Mesendoderm (in vitro differentiated cells): ENCODE results near the gene SIRT7.

Experiments used
- DNase-seq: peaks from one replicate; pipeline ENCODE4 v3.0.0; 2013
- H2AK5ac ChIP-seq: 2 replicates; pipeline ENCODE4 v1.6.1; 2013; ENCODE audit warnings: low read length, inconsistent platforms
- H2BK120ac ChIP-seq: 2 replicates; pipeline ENCODE4 v1.6.1; 2013; ENCODE audit warnings: low read depth, mild to moderate bottlenecking, low read length, moderate library complexity, mixed read lengths
- H2BK15ac ChIP-seq: replicated peaks from 2 replicates; pipeline ENCODE4 v1.6.1; 2013; ENCODE audit warnings: low read depth, mild to moderate bottlenecking, moderate library complexity
- H2BK5ac ChIP-seq: 2 replicates; pipeline ENCODE4 v1.6.1; 2013; ENCODE audit warnings: low read length, inconsistent platforms
- H3K18ac ChIP-seq: 2 replicates; pipeline ENCODE4 v1.6.1; 2013; ENCODE audit warnings: mild to moderate bottlenecking, low read length, mixed read lengths
- H3K23ac ChIP-seq: one replicate; pipeline ENCODE4 v1.6.1; 2013; ENCODE audit warnings: low read length
- H3K27ac ChIP-seq: 2 replicates; pipeline ENCODE4 v1.5.1; 2013; ENCODE audit warnings: low read depth, mild to moderate bottlenecking, inconsistent platforms, low read length, moderate library complexity
- H3K27me3 ChIP-seq: 2 replicates; pipeline ENCODE4 v1.6.1; 2013; ENCODE audit warnings: low read length, control low read depth, mild to moderate bottlenecking, inconsistent platforms; ENCODE audit not compliant: insufficient read depth, poor library complexity
- H3K36me3 ChIP-seq: 2 replicates; pipeline ENCODE4 v1.6.1; 2013; ENCODE audit warnings: low read length, inconsistent platforms; ENCODE audit not compliant: control insufficient read depth, insufficient read depth
- H3K4ac ChIP-seq: one replicate; pipeline ENCODE4 v1.6.1; 2013; ENCODE audit warnings: low read depth, mild to moderate bottlenecking, low read length, moderate library complexity
- H3K4me1 ChIP-seq: 2 replicates; pipeline ENCODE4 v1.6.1; 2013; ENCODE audit warnings: low read depth, low read length, inconsistent platforms; ENCODE audit not compliant: control insufficient read depth
- H3K4me2 ChIP-seq: 2 replicates; pipeline ENCODE4 v1.6.1; 2013; ENCODE audit warnings: low read length
- H3K4me3 ChIP-seq: 2 replicates; pipeline ENCODE4 v1.5.1; 2013; ENCODE audit warnings: mild to moderate bottlenecking, low read length
- H3K56ac ChIP-seq: one replicate; pipeline ENCODE4 v1.6.1; 2013; ENCODE audit warnings: low read length
- H3K79me1 ChIP-seq: 2 replicates; pipeline ENCODE4 v1.6.1; 2013; ENCODE audit warnings: low read length, inconsistent platforms
- H3K79me2 ChIP-seq: 2 replicates; pipeline ENCODE4 v1.6.1; 2013; ENCODE audit warnings: mild to moderate bottlenecking, low read length; ENCODE audit not compliant: control insufficient read depth, insufficient read depth
- H3K9ac ChIP-seq: 2 replicates; pipeline ENCODE4 v1.6.1; 2013; ENCODE audit warnings: low read length, inconsistent platforms
- H4K5ac ChIP-seq: one replicate; pipeline ENCODE4 v1.6.1; 2013; ENCODE audit warnings: low read length
- H4K8ac ChIP-seq: one replicate; pipeline ENCODE4 v1.6.1; 2013; ENCODE audit warnings: low read depth, mild to moderate bottlenecking, control low read depth, low read length, moderate library complexity
- WGBS: extraction: QIAGEN DNeasy Blood & Tissue Kit; methylation state at CpG from one replicate; pipeline ENCODE4 v1.1.7; 2013; ENCODE audit warnings: low lambda C conversion rate, missing lambda C conversion rate; ENCODE audit not compliant: insufficient coverage; ENCODE audit errors: extremely low coverage; 5-methylcytosine and 5-hydroxymethylcytosine counted together

The SIRT7 gene

DNA sequence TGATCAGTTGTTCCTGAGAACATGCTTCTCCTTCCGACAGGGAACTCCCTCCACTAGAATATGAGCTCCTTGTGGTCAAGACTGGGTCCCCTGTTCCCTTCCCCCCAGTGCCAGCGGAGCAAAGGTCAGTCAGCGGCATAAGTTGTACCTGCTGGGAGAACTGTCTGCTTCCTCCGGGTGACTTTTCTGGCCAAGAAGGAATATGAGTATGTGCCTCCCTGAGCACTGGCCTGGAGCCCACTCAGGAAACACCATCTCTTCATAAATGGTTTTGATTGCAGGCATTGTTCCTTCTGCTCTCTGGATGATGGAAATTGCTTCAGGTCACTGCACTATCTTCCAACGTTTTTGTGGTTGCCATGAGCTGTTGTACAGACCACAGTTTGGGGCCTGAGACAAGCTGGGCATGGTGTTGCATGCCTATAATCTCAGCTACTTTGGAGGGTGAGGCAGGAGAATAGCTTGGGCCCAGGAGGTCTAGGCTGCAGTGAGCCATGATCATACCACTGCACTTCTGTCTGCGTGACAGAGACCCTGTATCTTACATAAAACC lies 54.8 kb downstream of the SIRT7 start:
- H4K8ac ChIP-seq: no peak overlapping the region
- no peak for DNase-seq
- no peaks in the 10 kb centered on the region for H3K27me3 ChIP-seq
- no peak overlapping the region for H2BK15ac ChIP-seq
- H3K27ac ChIP-seq: no peak overlapping the region
- H3K4me1 ChIP-seq: peaks cover 2% of the 10 kb centered on the region
- no peak overlapping the region for H4K5ac ChIP-seq
- no peak overlapping the region for H3K56ac ChIP-seq
- no CpG with 5 or more reads among the region's 6 CpGs for WGBS
- no peak overlapping the region for H3K4ac ChIP-seq
- H3K79me2 ChIP-seq: peaks cover 27% of the 10 kb centered on the region
- no peak overlapping the region for H3K23ac ChIP-seq
- peaks cover 20% of the 10 kb centered on the region for H3K79me1 ChIP-seq
- H3K4me2 ChIP-seq: no peak overlapping the region
- no peak overlapping the region for H3K4me3 ChIP-seq
- no peak overlapping the region for H2AK5ac ChIP-seq
- H3K36me3 ChIP-seq: peaks cover 2% of the 10 kb centered on the region
- H2BK120ac ChIP-seq: no peak overlapping the region
- no peak overlapping the region for H3K9ac ChIP-seq
- no peak overlapping the region for H3K18ac ChIP-seq
- no peak overlapping the region for H2BK5ac ChIP-seq
